Fibroblast of pulmonary artery (primary cell): ENCODE measurements around the gene UNC80.

Experiments used
- DNase-seq: peaks from one replicate; pipeline ENCODE4 v3.0.0-alpha.2; 2010; ENCODE audit warnings: low read depth
- H3K4me3 ChIP-seq: replicated peaks from 2 replicates; pipeline ENCODE4 v1.5.1; 2011; ENCODE audit warnings: low read depth, mild to moderate bottlenecking, control low read depth, low read length, moderate library complexity
- TF ChIP-seq, protein P1 (sequence below): IDR thresholded peaks from 2 replicates; pipeline ENCODE4 v1.5.1; 2011; ENCODE audit warnings: mild to moderate bottlenecking, control low read depth, low read length, inconsistent platforms; ENCODE audit errors: missing control alignments

The UNC80 gene

DNA sequence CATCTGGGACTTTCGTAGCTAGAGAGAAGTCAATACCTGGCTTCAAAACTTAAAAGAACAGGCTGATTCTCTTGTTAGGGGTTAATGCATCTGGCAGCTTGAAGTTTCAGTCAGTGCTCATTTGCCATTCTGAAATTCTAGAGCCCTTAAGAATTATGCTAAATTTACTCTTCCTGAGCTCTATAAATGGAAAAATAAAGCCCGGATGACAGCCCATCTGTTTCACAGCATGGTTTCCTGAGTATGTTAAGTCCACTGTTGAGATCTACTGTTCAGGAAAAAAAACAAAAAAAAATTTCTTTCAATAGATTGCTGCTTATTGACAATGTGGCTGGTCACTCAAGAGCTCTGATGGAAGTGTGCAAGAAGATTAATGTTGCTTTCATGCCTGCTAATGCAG lies 129.5 kb downstream of the UNC80 start:
- DNase-seq = no peak
- no peak overlapping the region for H3K4me3 ChIP-seq
- TF ChIP-seq, protein P1, sequence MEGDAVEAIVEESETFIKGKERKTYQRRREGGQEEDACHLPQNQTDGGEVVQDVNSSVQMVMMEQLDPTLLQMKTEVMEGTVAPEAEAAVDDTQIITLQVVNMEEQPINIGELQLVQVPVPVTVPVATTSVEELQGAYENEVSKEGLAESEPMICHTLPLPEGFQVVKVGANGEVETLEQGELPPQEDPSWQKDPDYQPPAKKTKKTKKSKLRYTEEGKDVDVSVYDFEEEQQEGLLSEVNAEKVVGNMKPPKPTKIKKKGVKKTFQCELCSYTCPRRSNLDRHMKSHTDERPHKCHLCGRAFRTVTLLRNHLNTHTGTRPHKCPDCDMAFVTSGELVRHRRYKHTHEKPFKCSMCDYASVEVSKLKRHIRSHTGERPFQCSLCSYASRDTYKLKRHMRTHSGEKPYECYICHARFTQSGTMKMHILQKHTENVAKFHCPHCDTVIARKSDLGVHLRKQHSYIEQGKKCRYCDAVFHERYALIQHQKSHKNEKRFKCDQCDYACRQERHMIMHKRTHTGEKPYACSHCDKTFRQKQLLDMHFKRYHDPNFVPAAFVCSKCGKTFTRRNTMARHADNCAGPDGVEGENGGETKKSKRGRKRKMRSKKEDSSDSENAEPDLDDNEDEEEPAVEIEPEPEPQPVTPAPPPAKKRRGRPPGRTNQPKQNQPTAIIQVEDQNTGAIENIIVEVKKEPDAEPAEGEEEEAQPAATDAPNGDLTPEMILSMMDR = no peak

- DNase-seq = no peak
- no peak overlapping the region for H3K4me3 ChIP-seq
- TF ChIP-seq, protein P1 = no peak
These were observed 134.1 kb downstream of the UNC80 start for GRCh38 chr2:209905691-209906090.

- TF ChIP-seq, protein P1 = no peak
- DNase-seq = no peak
- no peak overlapping the region for H3K4me3 ChIP-seq
These were observed 136.1 kb downstream of the UNC80 start for GRCh38 chr2:209907746-209908145.

- H3K4me3 ChIP-seq = no peak overlapping the region
- DNase-seq = no peak
- TF ChIP-seq, protein P1 = no peak
These were observed 136.9 kb downstream of the UNC80 start for GRCh38 chr2:209908511-209908910.

DNA sequence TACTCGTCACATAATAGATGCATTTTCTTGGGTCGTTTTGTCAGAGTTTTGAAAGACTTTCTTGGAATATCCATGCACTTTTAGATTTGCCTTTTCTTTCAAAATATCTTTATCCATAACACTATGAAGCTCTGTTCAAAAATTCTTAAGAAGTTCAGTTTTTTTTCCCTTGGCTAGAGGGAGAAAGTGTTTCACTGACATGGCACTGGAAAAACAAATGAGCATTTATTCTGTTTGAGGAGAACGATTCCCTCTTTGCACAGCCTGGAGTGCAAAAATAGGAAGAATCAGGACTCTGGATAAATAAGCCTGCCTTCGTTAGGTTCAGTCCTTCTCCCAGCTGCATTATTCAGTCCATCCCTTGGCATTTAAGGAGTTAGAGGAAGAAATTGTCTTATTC lies 139.9 kb downstream of the UNC80 start:
- DNase-seq = no peak
- no peak overlapping the region for H3K4me3 ChIP-seq
- TF ChIP-seq, protein P1 = no peak

- H3K4me3 ChIP-seq = no peak overlapping the region
- no peak for DNase-seq
- TF ChIP-seq, protein P1 = no peak
These were observed 142.2 kb downstream of the UNC80 start for GRCh38 chr2:209913786-209914345.

DNA sequence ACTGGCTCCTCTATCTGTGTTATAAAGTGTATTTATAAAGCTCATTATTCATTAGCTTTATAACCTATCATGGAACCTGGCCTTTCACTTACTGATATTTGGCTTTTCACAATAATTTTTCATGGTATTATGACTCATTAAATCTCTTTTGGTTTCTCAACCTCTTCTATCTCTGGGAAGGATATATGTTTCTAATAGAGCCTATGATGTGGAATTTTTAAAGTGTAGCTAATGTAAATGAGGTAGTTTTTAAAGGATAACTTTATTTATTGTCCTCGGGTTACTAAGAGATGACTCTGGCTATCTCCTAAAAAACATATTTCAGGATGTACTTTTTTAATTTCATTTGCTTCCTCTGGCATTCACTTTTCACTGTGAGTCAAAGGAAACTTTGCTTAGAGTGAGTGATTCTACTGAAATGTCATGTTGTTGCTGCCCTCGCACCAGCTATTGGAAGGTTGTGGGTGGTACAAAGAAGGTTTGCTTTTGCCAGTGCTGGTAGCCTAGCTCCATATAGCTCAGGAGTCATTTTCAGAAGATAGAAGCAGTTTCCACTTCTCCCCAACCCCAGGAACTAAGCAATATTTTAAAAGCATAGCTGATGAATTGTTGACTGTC lies 145.6 kb downstream of the UNC80 start:
- no peak for DNase-seq
- H3K4me3 ChIP-seq = no peak overlapping the region
- TF ChIP-seq, protein P1 = no peak
